ENCODE measurements around the gene MINDY4.

The MINDY4 gene

GRCh38 chr7:30899066-30899465 lies 127.8 kb downstream of the MINDY4 start:
- H3K4me3 ChIP-seq (ENCODE audit: control insufficient read depth, low read depth, low read length) = no peak overlapping the region
- no peak for TF ChIP-seq CTCF (IDR thresholded peaks at IDR 0.05; ENCODE audit: control insufficient read depth, insufficient read depth, low read depth, low read length, missing control alignments)

GRCh38 chr7:30899630-30900029 lies 128.4 kb downstream of the MINDY4 start:
- no peak for TF ChIP-seq CTCF (IDR thresholded peaks at IDR 0.05; ENCODE audit: control insufficient read depth, insufficient read depth, low read depth, low read length, missing control alignments)
- H3K4me3 ChIP-seq (ENCODE audit: control insufficient read depth, low read depth, low read length) = no peak overlapping the region
- no peak for DNase-seq (ENCODE audit: low read depth)

More at GRCh38 chr7:30899066-30899465, 127.8 kb downstream of the MINDY4 start:
- no peak for DNase-seq (ENCODE audit: low read depth)

DNA sequence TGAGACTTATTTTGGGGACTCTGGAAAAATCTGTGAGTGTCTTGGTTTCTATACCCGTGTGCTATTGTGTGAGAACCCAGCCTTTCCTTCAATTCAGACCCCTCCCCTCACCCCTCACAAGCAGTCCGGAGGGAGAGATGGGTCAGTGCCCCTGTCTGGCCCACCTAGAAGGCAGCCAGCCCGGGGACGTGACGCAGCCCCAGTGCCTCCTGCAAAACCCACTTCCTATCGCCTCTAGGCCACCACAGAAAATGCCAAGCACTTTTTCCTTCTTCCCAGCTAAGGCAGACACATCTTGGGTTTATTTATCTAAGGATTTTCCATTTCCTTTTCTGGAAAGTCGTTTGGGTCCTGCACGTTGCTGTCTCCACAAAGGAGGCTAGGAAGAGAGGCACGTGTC lies 128.8 kb downstream of the MINDY4 start:
- no peak for DNase-seq (ENCODE audit: low read depth)
- TF ChIP-seq CTCF (IDR thresholded peaks at IDR 0.05; ENCODE audit: control insufficient read depth, insufficient read depth, low read depth, low read length, missing control alignments) = no peak
- H3K4me3 ChIP-seq (ENCODE audit: control insufficient read depth, low read depth, low read length) = no peak overlapping the region

DNA sequence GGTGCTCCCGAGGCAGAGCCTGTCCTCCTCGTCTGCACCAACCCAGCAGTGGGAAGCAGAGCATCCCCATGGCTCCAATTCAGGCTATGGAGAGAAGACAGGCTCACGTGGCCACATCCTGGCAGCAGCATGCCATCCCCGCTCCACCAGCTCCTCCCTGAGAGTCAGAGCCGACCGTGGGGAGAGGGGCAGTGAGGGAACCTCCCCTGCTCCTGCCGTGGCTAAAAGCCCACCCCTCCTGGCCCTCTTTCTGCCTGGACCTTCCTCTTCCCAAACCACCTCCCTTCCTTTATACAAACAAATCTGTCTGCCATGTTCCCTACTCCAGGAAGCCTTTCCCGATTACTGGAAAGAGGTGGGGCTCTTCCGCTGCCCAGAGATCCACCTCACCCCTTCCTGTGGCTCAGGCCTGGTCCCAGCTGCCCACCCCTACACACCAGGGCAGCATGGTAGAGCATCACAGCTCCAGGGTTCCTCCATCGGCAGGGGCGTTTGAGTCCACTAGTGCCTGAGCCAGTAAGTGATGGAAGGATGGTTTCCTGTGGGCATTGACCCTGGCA lies 129.7 kb downstream of the MINDY4 start:
- H3K4me3 ChIP-seq (ENCODE audit: control insufficient read depth, low read depth, low read length) = no peak overlapping the region
- no peak for DNase-seq (ENCODE audit: low read depth)
- no peak for TF ChIP-seq CTCF (IDR thresholded peaks at IDR 0.05; ENCODE audit: control insufficient read depth, insufficient read depth, low read depth, low read length, missing control alignments)

- TF ChIP-seq CTCF (IDR thresholded peaks at IDR 0.05; ENCODE audit: control insufficient read depth, insufficient read depth, low read depth, low read length, missing control alignments) = no peak
- no peak overlapping the region for H3K4me3 ChIP-seq (ENCODE audit: control insufficient read depth, low read depth, low read length)
- DNase-seq (ENCODE audit: low read depth) = no peak
Observed at GRCh38 chr7:30901856-30902255, 130.6 kb downstream of the MINDY4 start.

GRCh38 chr7:30902466-30902865 lies 131.2 kb downstream of the MINDY4 start:
- no peak overlapping the region for H3K4me3 ChIP-seq (ENCODE audit: control insufficient read depth, low read depth, low read length)
- DNase-seq (ENCODE audit: low read depth) = no peak
- no peak for TF ChIP-seq CTCF (IDR thresholded peaks at IDR 0.05; ENCODE audit: control insufficient read depth, insufficient read depth, low read depth, low read length, missing control alignments)

DNA sequence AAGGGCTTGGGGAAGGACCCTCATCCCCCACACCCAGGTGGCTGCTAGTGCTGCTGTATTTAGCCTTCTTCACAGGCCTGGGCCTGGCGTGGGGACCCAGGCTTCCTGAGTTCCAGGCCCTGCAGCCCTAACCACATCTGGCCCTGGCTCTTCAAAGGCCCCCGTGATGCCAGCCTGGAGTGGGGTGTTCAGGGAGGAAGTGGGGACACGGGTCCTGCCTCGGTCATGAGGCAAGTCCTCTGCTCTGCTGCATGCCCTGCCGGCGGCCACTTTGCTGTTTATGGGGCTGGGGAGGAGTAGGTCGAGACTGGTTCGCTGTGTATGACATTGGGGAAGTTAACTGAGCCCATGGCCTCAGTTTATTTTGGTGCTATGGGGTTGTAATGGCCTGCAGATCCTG lies 131.9 kb downstream of the MINDY4 start:
- no peak for DNase-seq (ENCODE audit: low read depth)
- no peak overlapping the region for H3K4me3 ChIP-seq (ENCODE audit: control insufficient read depth, low read depth, low read length)
- TF ChIP-seq CTCF (IDR thresholded peaks at IDR 0.05; ENCODE audit: control insufficient read depth, insufficient read depth, low read depth, low read length, missing control alignments) = no peak
